Colonic mucosa (tissue), 4 donors: ENCODE data around the gene GPANK1. TPM values are rescaled to one million over a fixed set of nuclear protein-coding genes. Genes with fewer than 3 reads are reported as not detected.

Experiments
- DNase-seq: peaks from one replicate; pipeline ENCODE4 v3.0.0-alpha.2; 2020
- H3K27ac ChIP-seq: fragments of 200-600 bp; one replicate; pipeline ENCODE4 v1.8.0; 2021
- H3K27me3 ChIP-seq: fragments of 200-600 bp; one replicate; pipeline ENCODE4 v1.8.0; 2021
- H3K36me3 ChIP-seq: fragments of 200-600 bp; one replicate; pipeline ENCODE4 v1.8.0; 2021
- H3K4me1 ChIP-seq: fragments of 200-600 bp; one replicate; pipeline ENCODE4 v1.8.0; 2021; ENCODE audit warnings: mild to moderate bottlenecking
- H3K4me3 ChIP-seq: fragments of 200-600 bp; one replicate; pipeline ENCODE4 v1.8.0; 2021
- H3K9ac ChIP-seq, 2 donors: one replicate each; pipeline ENCODE4 v1.7.0; 2013; ENCODE audit warnings: control low read depth in 2 of 2, low read depth in 2 of 2, low read length in 2 of 2
- H3K9me3 ChIP-seq: fragments of 200-600 bp; one replicate; pipeline ENCODE4 v1.8.0; 2021
- CTCF ChIP-seq: fragments of 200-600 bp; IDR thresholded peaks from one replicate; pipeline ENCODE4 v1.8.0; 2022; ENCODE audit warnings: antibody characterized with exemption, mild to moderate bottlenecking
- intact Hi-C: fragments of 100-400 bp; cut with DNase I; formaldehyde crosslinking; loops from one replicate; pipeline ENCODE4 v1.14.1; 2022
- total RNA-seq, 2 donors: library from RNA; stranded (reverse); fragmentation: NEBNext Ultra II Directional in 1 of 2; extraction: Animal tissue kit (Norgen Biotek cat#: 25700) in 1 of 2; gene quantifications; one replicate each; pipeline ENCODE4 v1.2.1, GENCODE V29; 2021
- donor health status: healthy.
- donor health status: DM: no; HTN: no; CAD: no.
- donor health status: DM: no; HTN: no; CAD: no.

The GPANK1 gene
- total RNA-seq, 2 donors from 2014 or later, result 11.0 to 14.9 TPM

DNA sequence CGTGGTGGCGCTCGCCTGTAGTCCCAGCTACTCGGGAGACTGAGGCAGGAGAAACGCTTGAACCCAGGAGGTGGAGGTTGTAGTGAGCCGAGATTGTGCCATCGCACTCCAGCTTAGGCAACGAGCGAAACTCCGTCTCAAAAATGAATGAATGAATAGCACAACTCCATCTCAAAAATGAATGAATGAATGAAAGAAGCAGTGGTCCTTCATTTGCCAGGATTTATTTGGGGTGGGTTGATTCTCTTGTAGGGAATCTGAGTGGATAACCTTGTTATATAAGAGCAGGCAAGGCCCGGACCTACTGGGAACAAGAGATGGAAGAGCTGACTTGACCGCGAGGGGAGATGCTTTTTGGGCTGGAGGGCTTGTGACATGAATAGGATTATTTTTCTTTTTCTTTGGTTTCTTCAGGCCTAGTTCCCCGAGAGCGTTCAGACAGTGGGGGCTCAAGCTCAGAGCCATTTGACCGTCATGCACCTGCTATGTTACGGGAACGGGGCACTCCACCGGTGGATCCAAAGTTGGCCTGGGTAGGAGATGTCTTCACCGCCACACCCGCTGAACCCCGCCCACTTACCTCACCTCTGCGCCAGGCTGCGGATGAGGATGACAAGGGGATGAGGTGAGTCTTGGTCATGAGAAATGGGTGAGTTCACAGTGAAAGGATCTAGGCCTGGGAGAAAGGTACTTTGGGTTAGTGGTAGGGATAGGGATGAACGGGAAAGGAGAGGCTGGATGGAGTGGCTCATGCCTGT, 34.4 kb downstream of the GPANK1 start:
- Histone ChIP-seq H3K4me1 (no peaks in the 10 kb centered on the region), H3K9ac (no peak overlapping the region), H3K27ac (no peak overlapping the region), H3K36me3 (peaks cover 57% of the 10 kb centered on the region), H3K9me3 (no peaks in the 10 kb centered on the region), H3K4me3 (no peak overlapping the region), H3K27me3 (no peaks in the 10 kb centered on the region)
- intact Hi-C loops, result no loop called here
- TF ChIP-seq CTCF, result no peak
- DNase-seq, result no peak

- Histone ChIP-seq H3K27me3 (no peaks in the 10 kb centered on the region), H3K9ac (no peak overlapping the region), H3K36me3 (peaks cover 49% of the 10 kb centered on the region), H3K4me3 (no peak overlapping the region), H3K9me3 (no peaks in the 10 kb centered on the region), H3K27ac (no peak overlapping the region), H3K4me1 (no peaks in the 10 kb centered on the region)
- TF ChIP-seq CTCF, result no peak
- intact Hi-C loops, result no loop called here
- no peak for DNase-seq
These were observed 35.8 kb downstream of the GPANK1 start for GRCh38 chr6:31629014-31629413.

DNA sequence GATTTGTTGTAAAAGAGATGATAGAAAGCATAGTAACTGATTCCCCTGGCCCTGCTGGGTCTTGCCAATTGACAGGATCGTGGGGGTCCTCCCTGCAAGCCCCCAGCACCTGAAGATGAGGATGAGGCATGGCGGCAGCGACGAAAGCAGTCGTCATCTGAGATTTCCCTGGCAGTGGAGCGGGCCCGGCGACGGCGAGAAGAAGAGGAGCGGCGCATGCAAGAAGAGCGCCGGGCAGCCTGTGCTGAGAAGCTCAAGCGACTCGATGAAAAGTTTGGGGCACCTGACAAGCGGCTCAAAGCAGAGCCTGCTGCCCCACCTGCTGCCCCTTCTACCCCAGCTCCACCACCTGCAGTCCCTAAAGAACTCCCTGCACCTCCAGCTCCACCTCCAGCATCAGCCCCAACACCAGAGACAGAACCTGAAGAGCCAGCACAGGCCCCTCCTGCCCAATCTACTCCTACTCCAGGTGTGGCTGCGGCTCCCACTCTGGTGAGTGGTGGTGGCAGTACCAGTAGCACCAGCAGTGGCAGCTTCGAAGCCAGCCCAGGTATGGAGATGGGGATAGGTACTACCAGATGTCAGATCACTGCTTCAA, 37.0 kb downstream of the GPANK1 start:
- Histone ChIP-seq H3K27ac (no peak overlapping the region), H3K36me3 (peaks cover 47% of the 10 kb centered on the region), H3K27me3 (no peaks in the 10 kb centered on the region), H3K4me3 (no peak overlapping the region), H3K9me3 (no peaks in the 10 kb centered on the region), H3K4me1 (no peaks in the 10 kb centered on the region), H3K9ac (no peak overlapping the region)
- intact Hi-C loops, result no loop called here
- TF ChIP-seq CTCF, result no peak
- DNase-seq, result no peak

DNA sequence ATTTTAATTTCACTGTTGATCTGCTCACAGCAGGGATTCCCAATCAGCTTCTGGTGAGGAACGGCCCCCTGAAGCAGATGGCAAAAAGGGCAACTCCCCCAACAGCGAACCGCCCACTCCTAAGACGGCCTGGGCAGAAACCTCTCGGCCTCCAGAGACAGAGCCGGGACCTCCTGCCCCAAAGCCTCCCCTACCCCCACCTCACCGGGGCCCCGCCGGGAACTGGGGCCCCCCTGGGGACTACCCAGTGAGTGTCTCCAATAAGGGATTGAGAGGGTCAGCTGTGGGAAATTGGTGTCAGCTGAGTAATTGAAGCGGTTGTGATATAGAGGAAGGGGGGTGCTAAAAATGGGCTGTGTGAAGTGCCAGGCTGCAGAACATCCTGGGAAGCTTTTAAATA, 37.8 kb downstream of the GPANK1 start:
- Histone ChIP-seq H3K9me3 (no peaks in the 10 kb centered on the region), H3K27me3 (no peaks in the 10 kb centered on the region), H3K4me1 (peaks cover 2% of the 10 kb centered on the region), H3K36me3 (peaks cover 43% of the 10 kb centered on the region), H3K9ac (no peak overlapping the region), H3K4me3 (no peak overlapping the region), H3K27ac (no peak overlapping the region)
- no peak for DNase-seq
- TF ChIP-seq CTCF, result no peak
- intact Hi-C loops, result no loop called here

DNA sequence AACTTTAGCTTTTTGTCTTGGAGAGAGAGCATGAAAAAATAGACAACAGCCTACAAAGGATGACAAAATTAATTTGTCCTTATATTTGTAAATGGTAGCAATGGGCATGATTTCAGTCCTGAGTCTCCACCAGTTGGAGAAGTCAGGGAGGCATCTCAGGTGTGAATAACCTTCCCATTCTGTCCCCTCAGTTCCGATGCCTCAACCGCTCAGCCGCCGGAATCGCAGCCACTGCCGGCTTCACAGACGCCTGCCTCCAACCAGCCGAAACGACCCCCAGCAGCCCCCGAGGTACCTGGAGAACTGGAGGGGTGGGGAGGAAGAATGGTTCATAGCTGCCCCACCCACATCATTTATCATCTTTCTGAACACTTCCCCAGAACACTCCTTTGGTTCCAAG, 40.7 kb downstream of the GPANK1 start:
- Histone ChIP-seq H3K36me3 (peaks cover 32% of the 10 kb centered on the region), H3K27me3 (no peaks in the 10 kb centered on the region), H3K4me3 (no peak overlapping the region), H3K4me1 (peaks cover 4% of the 10 kb centered on the region), H3K9me3 (no peaks in the 10 kb centered on the region), H3K9ac (no peak overlapping the region), H3K27ac (no peak overlapping the region)
- DNase-seq, result no peak
- no peak for TF ChIP-seq CTCF
- intact Hi-C loops, result loop anchor here (5.0 kb wide), 1 partner anchor 33 kb away; the partner anchor contains the start of gene APOM
